HG03432 (cell line): ENCODE measurements around the gene HNF1A.
"Not testable (repeated sequence)": the region's sequence is repeated elsewhere in the genome, so short reads cannot be mapped to it uniquely, and the experiment has no call there.

Experiments used
- ATAC-seq: cut with Tn5 transposase; IDR thresholded peaks from one replicate; pipeline ENCODE4 v1.9.1; 2021; ENCODE audit warnings: mild to moderate bottlenecking, moderate library complexity; ENCODE audit not compliant: unreplicated experiment

Gene HNF1A, protein sequence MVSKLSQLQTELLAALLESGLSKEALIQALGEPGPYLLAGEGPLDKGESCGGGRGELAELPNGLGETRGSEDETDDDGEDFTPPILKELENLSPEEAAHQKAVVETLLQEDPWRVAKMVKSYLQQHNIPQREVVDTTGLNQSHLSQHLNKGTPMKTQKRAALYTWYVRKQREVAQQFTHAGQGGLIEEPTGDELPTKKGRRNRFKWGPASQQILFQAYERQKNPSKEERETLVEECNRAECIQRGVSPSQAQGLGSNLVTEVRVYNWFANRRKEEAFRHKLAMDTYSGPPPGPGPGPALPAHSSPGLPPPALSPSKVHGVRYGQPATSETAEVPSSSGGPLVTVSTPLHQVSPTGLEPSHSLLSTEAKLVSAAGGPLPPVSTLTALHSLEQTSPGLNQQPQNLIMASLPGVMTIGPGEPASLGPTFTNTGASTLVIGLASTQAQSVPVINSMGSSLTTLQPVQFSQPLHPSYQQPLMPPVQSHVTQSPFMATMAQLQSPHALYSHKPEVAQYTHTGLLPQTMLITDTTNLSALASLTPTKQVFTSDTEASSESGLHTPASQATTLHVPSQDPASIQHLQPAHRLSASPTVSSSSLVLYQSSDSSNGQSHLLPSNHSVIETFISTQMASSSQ

DNA sequence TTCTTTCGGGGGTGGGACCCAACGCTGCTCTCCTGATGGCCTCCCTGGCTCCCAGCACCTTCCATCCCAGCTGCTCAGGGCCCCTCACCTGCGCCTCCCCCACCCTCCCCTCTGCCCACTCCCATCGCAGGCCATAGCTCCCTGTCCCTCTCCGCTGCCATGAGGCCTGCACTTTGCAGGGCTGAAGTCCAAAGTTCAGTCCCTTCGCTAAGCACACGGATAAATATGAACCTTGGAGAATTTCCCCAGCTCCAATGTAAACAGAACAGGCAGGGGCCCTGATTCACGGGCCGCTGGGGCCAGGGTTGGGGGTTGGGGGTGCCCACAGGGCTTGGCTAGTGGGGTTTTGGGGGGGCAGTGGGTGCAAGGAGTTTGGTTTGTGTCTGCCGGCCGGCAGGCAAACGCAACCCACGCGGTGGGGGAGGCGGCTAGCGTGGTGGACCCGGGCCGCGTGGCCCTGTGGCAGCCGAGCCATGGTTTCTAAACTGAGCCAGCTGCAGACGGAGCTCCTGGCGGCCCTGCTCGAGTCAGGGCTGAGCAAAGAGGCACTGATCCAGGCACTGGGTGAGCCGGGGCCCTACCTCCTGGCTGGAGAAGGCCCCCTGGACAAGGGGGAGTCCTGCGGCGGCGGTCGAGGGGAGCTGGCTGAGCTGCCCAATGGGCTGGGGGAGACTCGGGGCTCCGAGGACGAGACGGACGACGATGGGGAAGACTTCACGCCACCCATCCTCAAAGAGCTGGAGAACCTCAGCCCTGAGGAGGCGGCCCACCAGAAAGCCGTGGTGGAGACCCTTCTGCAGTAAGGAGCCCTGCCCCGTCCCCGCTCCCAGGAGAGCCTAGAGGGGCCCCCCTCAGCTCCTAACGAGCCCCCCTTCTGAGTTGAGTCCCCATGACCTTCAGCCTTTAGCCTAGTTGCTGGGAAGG is at the start of gene HNF1A:
Gene HNF1A, plus strand, starts transcription at position 248 of the 924 bp plus-strand sequence. Its CDS starts 226 bp downstream, at position 474.
- no peak for ATAC-seq

DNA sequence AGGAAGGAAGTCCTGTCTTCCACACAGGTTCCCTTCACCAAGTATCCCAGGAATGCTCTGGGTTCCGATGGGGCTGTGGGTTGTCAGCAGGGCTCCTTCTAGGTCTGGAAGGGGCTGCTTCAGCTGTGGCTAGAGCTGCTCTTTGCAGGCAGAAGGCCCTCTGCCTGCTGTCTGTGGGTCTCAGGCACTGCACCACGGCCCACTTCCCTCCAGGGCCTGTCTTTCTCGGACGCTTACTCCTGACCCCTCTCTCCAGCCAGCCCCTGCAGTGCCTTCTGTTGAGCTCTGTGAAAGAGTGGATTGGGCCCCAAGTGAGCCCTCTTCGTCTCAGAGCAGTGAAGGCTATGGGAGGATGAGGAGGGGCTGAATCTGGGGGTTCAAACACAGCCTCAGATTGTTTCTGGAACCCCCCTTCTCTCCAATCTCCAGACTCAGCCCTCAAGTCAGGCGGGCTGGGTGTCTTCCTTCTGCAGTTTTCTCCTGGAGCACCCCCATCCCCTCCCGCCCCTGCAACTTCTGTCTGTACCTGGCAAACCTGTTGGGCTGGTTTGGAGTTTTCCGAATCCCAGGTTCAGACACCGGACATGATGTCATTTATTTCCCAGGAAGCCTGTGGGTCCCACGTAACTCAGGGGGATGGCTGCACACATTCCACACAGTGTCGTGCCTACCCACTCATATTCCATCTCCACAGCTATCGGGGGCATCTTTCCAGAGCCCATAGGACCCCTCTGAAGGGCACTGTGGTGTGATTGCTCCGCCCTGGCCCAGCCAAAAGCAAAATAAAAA is 49.3 kb upstream of the HNF1A start:
- no peak for ATAC-seq

DNA sequence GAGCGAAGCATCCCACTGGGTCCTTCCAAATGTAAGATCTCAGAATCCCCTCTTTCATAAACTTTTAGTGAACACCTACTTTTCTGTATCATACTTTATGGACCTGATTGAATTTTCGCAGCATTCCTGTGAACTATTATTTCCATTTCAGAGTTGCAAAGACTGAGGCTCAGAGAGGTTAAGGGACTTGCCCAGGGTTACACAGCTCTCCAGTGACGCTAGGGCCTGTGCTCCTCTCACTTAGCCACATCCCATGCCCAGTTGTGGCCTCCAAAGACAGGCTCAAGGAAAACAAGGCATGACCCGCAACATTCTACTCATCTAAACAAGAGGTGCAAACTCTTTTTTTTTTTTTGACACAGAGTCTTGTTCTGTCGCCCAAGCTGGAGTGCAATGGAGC is 48.3 kb upstream of the HNF1A start:
- ATAC-seq, result no peak

DNA sequence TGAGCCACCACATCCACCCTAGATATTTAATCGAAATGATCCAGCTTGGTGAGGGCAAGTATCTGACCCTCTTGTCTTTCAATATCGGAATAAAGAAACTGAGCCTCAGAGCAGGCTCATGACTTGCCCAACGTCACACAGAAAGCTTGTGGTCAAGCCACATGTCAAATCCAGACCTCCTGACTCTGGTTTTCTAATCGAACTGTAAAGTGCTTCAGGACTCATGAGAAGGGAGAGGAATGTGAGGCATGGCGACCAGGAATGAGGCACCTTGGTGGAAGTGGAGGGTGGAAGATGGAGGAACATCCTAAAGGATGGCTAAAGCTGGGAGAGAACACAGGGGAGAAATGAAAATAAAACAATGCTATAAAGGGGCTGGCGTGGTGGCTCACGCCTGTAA is 46.3 kb upstream of the HNF1A start:
- no peak for ATAC-seq

DNA sequence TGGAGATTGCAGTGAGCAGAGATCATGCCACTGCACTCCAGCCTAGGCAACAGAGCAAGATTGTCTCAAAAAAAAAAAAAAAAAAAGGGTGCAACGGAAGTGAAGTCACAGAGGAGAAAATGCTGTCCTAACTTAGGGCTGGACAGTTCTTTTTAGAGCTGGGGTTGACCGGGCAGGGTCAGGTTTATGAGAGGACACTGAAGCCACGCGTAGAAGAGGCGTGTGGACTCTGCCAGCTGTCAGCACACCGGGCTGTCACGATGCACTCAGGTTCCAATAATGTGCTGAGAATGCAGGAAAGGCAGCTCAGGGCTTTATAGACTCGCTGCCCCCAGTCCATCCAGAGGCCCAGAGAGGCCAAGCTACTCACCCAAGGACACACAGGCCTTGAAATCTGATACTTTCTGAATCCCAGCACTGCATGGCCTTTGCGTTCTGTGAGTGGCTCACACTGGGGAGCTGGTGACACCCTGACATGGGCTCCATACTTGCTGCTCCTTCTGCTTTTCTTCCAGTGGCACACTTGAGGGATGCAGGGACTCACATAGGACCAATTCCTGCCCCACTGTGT is 45.3 kb upstream of the HNF1A start:
- ATAC-seq, result no peak

DNA sequence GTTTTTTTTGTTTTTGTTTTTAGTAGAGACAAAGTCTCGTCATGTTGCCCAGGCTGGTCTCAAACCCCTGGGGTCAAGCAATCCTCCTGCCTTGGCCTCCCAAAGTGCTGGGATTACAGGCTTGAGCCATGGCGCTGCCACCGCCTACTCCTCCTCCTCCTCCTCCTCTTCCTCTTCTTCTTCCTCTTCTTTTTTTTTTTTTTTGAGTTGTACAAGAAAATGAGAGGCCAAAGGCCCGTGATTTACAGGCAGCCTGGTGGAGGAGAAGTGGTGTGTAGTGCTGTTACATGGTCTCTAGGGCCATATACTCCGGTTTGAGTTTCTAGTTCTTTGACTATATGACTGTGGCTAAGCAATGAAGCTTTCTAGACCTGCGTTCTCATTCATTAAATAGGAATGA is 44.6 kb upstream of the HNF1A start:
- no peak for ATAC-seq

DNA sequence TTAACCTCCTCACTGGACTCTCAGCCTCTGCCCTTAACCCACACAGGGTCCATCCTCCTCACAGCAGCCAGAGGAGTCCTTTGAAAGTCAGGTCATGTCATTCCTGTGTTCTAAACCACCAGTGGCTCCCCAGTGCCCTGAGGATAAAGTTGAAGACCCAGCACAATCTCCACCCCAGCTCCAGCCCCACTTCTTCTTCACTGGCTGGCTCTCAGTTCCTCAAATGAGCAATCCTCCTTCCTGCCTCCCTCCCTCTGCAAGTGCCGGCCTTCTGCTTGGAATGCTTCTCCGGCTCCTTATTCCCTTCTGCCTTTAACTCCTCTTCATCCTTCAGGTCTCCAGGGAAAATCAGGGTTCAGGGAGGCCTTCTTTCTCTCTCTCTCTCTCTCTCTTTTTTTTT is 42.1 kb upstream of the HNF1A start:
- no peak for ATAC-seq

DNA sequence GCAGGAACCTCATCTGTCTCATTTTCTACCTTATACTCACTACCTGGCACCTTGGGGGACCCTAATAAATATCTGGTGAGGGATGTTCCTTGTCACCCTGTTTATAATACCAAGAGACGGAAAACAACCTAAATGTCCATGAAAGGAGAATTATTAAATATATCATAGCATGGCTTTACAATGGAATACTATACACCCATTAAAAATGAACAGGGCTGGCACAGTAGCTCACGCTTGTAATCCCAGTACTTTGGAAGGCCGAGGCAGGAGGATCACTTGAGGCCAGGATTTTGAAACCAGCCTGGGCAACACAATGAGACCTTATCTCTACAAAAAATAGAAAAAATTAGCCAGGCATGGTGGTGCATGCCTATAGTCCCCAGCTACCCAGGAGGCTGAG is 39.8 kb upstream of the HNF1A start:
- no peak for ATAC-seq

DNA sequence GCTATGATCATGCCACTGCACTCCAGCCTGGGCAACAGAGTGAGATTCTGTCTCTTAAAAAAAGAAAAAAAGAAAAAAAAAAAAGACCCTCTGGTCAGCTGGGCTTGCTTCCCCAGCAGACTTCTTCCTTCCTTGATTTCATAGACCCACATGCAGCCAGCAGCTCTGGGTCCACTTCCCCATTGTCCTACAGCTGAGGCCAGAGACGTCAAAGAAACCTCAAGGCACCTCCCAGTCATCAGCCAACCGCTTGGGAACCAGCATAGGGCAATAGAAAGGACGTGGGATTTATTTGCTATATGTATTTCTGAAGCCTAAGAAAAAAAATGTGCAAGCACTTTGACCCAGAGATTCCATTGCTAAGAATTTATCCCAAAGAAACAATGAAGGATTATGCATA is 38.8 kb upstream of the HNF1A start:
- no peak for ATAC-seq

DNA sequence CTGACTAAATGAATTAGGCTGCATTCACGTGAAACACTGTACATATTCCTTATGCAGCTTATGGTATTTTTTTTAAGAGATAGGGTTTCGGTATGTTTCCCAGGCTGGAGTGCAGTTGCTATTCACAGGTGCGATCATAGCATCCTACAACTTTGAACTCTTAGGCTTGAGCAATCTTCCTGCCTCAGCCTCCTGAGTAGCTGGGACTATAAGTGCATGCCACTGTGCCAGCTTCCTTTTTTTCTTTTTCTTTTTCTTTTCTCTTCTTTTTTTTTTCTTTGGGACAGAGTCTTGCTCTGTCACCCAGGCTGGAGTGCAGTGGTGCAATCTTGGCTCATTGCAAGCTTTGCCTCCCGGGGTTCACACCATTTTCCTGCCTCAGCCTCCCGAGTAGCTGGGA is 38.3 kb upstream of the HNF1A start:
- no peak for ATAC-seq

DNA sequence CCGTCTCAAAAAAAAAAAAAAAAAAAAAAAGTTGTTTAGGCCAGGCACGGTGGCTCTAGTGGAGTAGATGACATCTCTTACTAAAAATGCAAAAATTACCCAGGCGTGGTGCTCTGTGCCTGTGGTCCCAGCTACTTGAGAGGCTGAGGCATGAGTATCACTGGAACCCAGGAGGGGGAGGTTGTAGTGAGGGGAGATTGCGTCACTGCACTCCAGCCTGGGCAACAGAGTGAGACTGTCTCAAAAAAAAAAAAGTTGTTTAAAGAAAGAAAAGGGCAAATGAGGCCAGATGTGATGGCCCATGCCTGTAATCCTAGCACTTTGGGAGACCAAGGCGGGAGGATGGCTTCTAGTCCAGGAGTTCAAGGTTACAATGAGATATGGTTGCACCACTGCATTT is 37.5 kb upstream of the HNF1A start:
- no peak for ATAC-seq

DNA sequence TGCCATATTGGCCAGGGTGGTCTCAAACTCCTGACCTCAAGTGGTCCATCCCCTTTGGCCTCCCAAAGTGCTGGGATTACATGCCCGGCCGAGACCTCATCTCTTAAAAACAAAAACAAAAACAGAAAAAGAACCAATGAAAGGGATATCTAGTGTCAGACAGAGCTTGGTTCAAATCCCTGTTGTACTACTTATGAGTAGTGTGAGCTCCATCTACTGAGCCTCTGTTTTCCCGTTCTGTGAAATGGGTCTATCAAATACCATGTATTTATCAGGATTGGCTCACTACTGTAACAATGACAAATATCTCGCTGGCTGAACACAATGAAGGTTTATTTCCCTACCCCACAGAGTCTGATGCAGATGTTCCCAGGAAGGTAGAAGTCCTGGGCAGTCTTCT is 36.9 kb upstream of the HNF1A start:
- no peak for ATAC-seq

DNA sequence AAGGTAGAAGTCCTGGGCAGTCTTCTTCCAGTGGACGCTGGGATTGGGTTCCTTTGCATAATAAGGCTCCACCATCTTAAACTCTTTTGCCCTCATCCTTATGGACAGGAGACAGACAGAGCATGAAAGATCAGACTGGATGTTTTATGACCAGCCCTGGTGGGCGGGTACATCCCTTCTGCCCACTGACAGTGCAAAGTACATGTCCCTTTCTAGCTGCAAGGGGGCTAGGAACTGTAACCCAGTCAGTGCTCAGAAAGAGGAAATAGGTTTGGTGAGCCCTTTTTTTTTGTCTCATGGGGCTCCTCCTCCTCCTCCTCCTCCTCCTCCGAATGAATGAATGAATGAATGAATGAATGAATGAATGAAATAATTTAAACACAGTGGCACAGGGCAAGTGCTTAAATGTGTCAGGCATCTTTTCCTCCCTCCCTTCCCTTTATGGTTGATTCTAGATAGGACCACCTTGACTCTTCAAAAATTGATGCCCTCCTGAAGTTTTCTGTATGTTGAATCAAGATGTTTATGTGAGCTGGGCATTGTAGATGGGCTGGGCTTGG is 36.4 kb upstream of the HNF1A start:
- ATAC-seq, result no peak

DNA sequence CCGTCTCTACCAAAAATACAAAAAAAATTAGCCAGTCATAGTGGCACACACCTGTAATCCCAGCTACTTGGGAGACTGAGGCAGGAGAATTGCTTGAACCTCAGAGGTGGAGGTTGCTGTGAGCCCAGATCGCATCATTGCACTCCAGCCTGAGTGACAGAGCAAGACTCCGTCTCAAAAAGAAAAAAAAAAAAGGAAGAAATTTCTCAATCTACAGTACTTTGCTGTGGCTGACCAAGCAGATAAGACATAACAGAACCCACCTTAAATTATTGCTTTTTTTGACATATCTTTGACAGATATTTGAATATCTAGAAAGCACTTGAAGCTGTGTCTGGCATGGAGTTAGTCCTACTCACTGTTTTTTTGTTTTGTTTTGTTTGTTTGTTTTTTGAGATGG is 34.9 kb upstream of the HNF1A start:
- no peak for ATAC-seq

DNA sequence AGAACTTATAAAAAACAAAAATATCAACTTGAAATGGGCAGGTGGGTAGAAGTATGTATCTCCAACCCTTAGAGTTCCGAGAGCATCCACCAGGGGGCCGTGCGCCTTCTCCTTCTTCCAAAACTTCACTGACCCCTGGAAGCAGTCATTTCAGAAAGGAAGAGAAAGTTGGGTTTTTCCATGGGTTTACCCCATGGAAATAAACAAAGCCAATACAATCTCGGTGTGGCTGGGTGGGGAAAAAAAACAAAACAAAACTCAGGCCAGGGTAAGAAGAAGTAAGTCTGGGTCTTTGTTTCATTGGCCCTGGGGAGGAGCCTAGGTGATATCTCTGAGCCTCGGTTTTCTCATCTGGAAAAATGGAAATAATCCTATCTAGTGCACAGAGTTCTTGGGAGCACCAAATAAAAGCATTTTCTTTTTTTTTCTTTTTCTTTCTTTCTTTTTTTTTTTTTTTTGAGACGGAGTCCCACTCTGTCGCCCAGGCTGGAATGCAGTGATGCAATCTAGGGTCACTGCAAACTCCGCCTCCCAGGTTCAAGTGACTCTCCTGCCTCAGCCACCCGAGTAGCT is 33.6 kb upstream of the HNF1A start:
- no peak for ATAC-seq

DNA sequence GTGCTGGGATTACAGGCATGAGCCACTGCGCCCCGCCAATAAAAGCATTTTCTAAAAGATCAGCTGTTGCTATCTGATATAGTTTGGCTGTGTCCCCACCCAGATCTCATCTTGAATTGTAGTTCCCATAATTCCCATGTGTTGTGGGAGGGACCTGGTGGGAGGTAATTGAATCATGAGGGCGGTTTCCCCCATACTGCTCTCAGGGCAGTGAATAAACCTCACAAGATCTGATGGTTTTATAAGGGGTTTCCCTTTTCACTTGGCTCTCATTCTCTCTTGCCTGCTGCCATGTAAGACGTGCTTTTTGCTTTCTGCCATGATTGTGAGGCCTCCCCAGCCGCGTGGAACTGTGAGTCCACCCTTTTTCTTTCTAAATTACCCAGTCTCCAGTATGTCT is 32.8 kb upstream of the HNF1A start:
- not testable (repeated sequence) for ATAC-seq

DNA sequence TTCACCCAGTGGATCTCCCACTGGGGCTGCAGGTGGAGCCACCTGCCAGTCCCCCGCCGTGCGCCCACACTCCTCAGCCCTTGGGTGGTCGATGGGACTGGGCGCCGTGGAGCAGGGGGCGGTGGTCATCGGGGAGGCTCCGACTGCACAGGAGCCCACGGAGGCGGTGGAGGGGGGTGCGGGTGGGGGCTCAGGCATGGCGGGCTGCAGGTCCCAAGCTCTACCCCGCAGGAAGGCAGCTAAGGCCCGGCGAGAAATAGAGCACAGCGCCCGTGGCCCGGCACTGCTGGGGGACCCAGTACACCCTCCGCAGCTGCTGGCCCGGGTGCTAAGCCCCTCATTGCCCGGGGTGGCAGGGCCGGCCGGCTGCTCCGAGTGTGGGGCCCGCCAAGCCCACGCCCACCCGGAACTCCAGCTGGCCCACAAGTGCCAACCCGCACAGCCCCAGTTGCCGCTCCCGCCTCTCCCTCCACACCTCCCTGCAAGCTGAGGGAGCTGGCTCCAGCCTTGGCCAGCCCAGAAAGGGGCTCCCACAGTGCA is 28.0 kb upstream of the HNF1A start:
- not testable (repeated sequence) for ATAC-seq

DNA sequence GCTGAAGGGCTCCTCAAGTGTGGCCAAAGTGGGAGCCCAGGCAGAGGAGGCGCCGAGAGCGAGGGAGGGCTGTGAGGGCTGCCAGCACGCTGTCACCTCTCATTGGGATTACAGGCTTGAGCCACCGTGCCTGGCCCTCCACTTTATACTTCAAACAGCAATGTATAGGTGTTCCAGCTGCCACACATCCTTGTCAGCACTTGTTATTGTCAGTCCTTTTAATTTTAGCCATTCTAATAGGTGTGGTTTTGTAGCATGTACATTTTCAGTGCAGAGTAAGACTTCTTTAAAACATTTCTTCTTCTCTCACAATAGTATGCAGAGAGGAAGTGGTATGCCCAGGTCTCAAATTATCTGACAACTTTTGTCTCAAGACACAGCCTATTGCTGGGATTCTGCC is 27.5 kb upstream of the HNF1A start:
- ATAC-seq, result no peak

DNA sequence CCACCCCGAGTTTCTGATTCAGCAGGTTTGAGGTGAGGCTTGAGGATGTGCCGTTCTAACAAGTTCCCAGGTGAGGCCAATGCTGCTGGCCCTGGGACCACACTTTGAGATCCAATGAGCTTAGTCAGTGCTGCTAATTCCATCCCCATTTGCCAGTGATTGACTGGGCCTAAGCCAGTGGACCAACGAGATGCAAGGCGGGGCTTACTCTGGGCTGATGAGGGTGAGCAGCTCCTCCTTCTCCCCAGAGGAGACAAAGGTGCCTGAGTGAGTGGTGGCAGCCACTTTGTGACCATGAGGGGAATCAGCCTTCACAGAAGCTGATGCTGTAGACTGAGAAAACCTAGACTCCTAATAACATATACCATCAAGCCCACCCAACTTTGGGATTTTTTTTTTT is 23.1 kb upstream of the HNF1A start:
- ATAC-seq, result no peak
